ACHN (cell line): ENCODE data around the gene UBE2Q2.

Experiments
- DNase-seq: peaks from one replicate; pipeline ENCODE4 v3.0.0-alpha.2; 2015
- in situ Hi-C: cut with HindIII; loops from 2 replicates; pipeline ENCODE4 v1.10.0; 2017; ENCODE audit warnings: low sequenced_read_pairs, low pct_ligation_motif_present, low pct_unique_long_range_greater_than_20kb

Gene UBE2Q2

DNA sequence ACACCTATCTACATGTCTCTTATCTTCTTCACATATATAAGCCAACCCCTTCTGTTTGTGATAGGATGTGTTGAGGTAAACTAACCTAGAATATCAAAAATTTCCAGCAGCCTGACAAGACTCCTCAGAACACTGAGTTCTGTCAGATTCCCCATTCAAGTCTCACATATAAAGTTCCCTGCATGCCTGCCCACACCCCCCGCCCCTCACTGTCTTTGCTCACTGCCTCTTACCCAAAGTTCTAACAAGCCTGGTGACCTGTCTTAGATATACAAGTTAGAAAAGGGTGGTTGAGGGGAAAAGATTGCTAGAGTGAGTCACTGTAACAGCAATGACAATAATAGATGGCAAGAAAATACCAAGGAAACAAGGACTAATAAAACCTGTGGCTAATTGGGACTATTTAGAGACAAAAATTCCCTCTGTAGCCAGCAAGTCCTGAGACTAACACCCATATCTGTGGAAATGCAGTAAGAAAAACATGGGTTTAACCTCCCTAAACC lies 100.5 kb downstream of the UBE2Q2 start:
- no peak for DNase-seq

DNA sequence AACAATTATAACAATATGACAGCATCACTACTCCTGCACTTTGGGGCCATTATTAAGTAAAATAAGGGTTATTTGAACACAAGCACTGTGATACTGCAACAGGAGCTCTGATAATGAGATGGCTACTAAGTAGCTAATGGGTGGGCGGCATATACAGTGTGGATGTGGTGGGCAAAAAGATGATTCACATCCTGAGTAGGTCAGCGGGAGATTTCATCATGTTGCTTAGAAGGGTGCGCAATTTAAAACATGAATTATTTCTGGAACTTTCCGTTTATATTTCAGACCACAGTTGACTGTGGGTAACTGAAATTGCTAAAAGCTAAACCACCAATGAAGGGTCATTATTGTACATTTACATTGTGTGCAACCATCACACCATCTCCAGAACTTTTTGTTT lies 102.7 kb downstream of the UBE2Q2 start:
- DNase-seq = no peak
- in situ Hi-C loops = no loop called here

More for the DNA sequence above, 100.5 kb downstream of the UBE2Q2 start:
- in situ Hi-C loops = no loop called here

DNA sequence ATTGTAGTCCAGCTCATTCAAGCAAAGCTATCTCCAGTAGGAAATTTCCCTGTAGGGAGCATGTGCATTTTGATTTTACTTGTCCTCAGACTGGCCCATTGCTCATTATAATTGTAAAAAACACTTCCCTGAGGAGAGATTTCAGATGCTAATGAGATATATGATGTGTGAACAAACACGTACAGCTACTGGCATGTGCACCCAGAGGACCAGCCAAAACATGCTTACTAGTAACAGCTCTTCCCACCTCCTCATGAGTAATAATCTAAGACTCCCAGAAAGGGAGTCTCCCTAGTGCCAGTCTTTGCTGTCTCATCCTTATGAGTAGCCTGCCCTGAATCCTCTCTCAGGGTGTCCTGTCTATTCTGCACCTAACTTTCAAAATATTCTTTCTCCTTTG lies 103.8 kb downstream of the UBE2Q2 start:
- in situ Hi-C loops = no loop called here
- peak; percentile 27 for DNase-seq

GRCh38 chr15:75948761-75949296 lies 105.6 kb downstream of the UBE2Q2 start:
- DNase-seq = no peak
- in situ Hi-C loops = no loop called here
